ENCODE data around the gene CHD2.

DNA sequence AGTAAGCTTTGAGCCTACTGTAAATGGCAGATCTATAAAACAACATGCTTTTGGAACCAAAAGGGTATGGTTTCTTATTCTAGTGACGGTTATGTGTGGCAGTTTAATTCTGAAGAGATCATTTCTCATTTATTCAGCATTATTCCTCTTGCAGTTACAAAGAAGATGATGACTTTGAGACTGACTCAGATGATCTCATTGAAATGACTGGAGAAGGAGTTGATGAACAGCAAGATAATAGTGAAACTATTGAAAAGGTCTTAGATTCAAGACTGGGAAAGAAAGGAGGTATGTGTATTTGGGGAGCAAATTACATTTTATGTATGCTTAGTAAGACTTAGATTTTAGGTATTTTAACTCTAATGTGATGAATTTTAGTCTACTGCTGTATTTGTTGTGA lies 41.5 kb downstream of the CHD2 start:
- TF ChIP-seq SUZ12 (IDR thresholded peaks at IDR 0.05; ENCODE audit: extremely low read depth, insufficient read depth, insufficient read length) (no peak), ZNF274 (IDR thresholded peaks at IDR 0.05; ENCODE audit: low read depth, low read length) (no peak)

All from NT2/D1 (cell line).